Psoas muscle (tissue), 8 donors: ENCODE measurements around the gene NDUFS8. TPM values are rescaled to one million over a fixed set of nuclear protein-coding genes. Genes with fewer than 3 reads are reported as not detected.
A peak's percentile ranks its signal among the peaks of the same experiment; 100 is the strongest.

Experiments
- ATAC-seq, 4 donors: fragments of 200-7000 bp; cut with Tn5 transposase; one replicate each; pipeline ENCODE4 v1.9.1; 2020; ENCODE audit warnings: moderate library complexity in 3 of 4, mild to moderate bottlenecking in 2 of 4
- DNase-seq, 2 donors: peaks; one replicate each; pipeline ENCODE4 v3.0.0-alpha.2; 2020
- H3K27ac ChIP-seq: fragments of 200-600 bp; one replicate; pipeline ENCODE4 v1.8.0; 2022
- H3K27me3 ChIP-seq, 3 donors: fragments of 200-600 bp in 1 of 3; one replicate each; pipeline versions ENCODE4 v1.6.1 to v1.8.0; 2013 to 2022; ENCODE audit warnings: low read length in 2 of 3, mild to moderate bottlenecking in 2 of 3, moderate library complexity in 1 of 3; ENCODE audit not compliant: insufficient read depth in 3 of 3
- H3K36me3 ChIP-seq, 2 donors: fragments of 200-600 bp in 1 of 2; one replicate each; pipeline versions ENCODE4 v1.6.1 to v1.8.0; 2013 to 2022; ENCODE audit warnings: low read depth in 1 of 2, mild to moderate bottlenecking in 1 of 2, moderate library complexity in 1 of 2; ENCODE audit not compliant: insufficient read depth in 1 of 2
- H3K4me1 ChIP-seq: fragments of 200-600 bp; one replicate; pipeline ENCODE4 v1.8.0; 2022
- H3K4me3 ChIP-seq: fragments of 200-600 bp; one replicate; pipeline ENCODE4 v1.8.0; 2022; ENCODE audit warnings: mild to moderate bottlenecking
- H3K9me3 ChIP-seq: fragments of 200-600 bp; one replicate; pipeline ENCODE4 v1.8.0; 2022
- CTCF ChIP-seq: fragments of 200-600 bp; IDR thresholded peaks from one replicate; pipeline ENCODE4 v1.8.0; 2022; ENCODE audit warnings: antibody characterized with exemption
- WGBS, 3 donors: extraction: QIAGEN DNeasy Blood & Tissue Kit; methylation state at CpG; one replicate each; pipeline versions ENCODE4 v1.1.6 to v1.1.7; 2013; 5-methylcytosine and 5-hydroxymethylcytosine counted together
- intact Hi-C, 2 donors: fragments of 100-400 bp; cut with DNase I; formaldehyde crosslinking; loops; one replicate each; pipeline versions ENCODE4 v1.11.0 to v1.14.2; 2022
- polyA plus RNA-seq, 3 donors: library from polyadenylated mRNA; stranded (reverse); fragments of 200-250 nt; gene quantifications; one replicate each; pipeline ENCODE4 v1.2.3, GENCODE V29; 2013
- total RNA-seq, 4 donors: library from RNA; stranded (reverse); fragmentation: NEBNext Ultra II Directional in 2 of 4; extraction: Animal tissue kit (Norgen Biotek cat#: 25700) in 2 of 4; gene quantifications; one replicate each; pipeline versions ENCODE4 v1.2.1 to v1.2.4, GENCODE V29; 2021 to 2023
- donor health status: healthy with polysubstance abuse.
- donor health status: DM: no; HTN: no; CAD: no; lungs with moderate emphysema.
- donor health status: Bipolar disorder and iron deficiency.
- donor health status: healthy.
- donor health status: DM: yes; HTN: yes; CAD: no.
- donor health status: DM: no; HTN: no; CAD: no.
- donor health status: DM: no; HTN: no; CAD: no.
- donor health status: DM: yes; HTN: yes; CAD: no.

Gene NDUFS8
- total and polyA plus RNA-seq, 7 donors: 193 to 390 (median 257) TPM

GRCh38 chr11:68025047-68025446, 5.4 kb upstream of the NDUFS8 start:
- H3K4me3 ChIP-seq: no peak overlapping the region
- no peaks in the 10 kb centered on the region for H3K9me3 ChIP-seq
- no peak for ATAC-seq
- H3K27me3 ChIP-seq: no peaks in the 10 kb centered on the region
- peaks cover 0 to 9% of the 10 kb centered on the region in 2 donors for H3K36me3 ChIP-seq
- 79 to 82% (median 79%) methylated on average over 5 of the region's 5 CpGs for WGBS, 3 donors
- peaks cover 10% of the 10 kb centered on the region for H3K4me1 ChIP-seq
- intact Hi-C loops: no loop called here
- no peak for TF ChIP-seq CTCF
- DNase-seq: no peak
- H3K27ac ChIP-seq: no peak overlapping the region

- peaks cover 14% of the 10 kb centered on the region for H3K4me1 ChIP-seq
- H3K27me3 ChIP-seq: no peaks in the 10 kb centered on the region
- DNase-seq: no peak
- no peak overlapping the region for H3K27ac ChIP-seq
- peaks cover 0 to 9% of the 10 kb centered on the region in 2 donors for H3K36me3 ChIP-seq
- no peak for TF ChIP-seq CTCF
- no peak for ATAC-seq
- intact Hi-C loops: no loop called here
- H3K9me3 ChIP-seq: no peaks in the 10 kb centered on the region
- WGBS, 3 donors: 85 to 92% (median 90%) methylated on average over 16 to 18 of the region's 18 CpGs
- no peak overlapping the region for H3K4me3 ChIP-seq
Observed at GRCh38 chr11:68026391-68027105, 3.9 kb upstream of the NDUFS8 start.

- DNase-seq: no peak
- Histone ChIP-seq H3K27me3 (no peaks in the 10 kb centered on the region), H3K4me3 (no peak overlapping the region), H3K9me3 (no peaks in the 10 kb centered on the region), H3K27ac (no peak overlapping the region), H3K4me1 (peaks cover 21% of the 10 kb centered on the region), H3K36me3 (peaks cover 0 to 15% of the 10 kb centered on the region in 2 donors)
- TF ChIP-seq CTCF: no peak
- intact Hi-C loops: no loop called here
- ATAC-seq: no peak
- 84 to 90% (median 89%) methylated on average over 15 to 21 of the region's 21 CpGs for WGBS, 3 donors
Observed at GRCh38 chr11:68027667-68028066, 2.8 kb upstream of the NDUFS8 start.

GRCh38 chr11:68028802-68029545, 1.5 kb upstream of the NDUFS8 start:
- ATAC-seq (no peak), DNase-seq (no peak)
- Histone ChIP-seq H3K27me3 (no peaks in the 10 kb centered on the region), H3K27ac (no peak overlapping the region), H3K4me3 (peak overlapping the region; percentile 86), H3K9me3 (no peaks in the 10 kb centered on the region), H3K36me3 (peaks cover 0 to 25% of the 10 kb centered on the region in 2 donors), H3K4me1 (peaks cover 23% of the 10 kb centered on the region)
- no peak for TF ChIP-seq CTCF
- WGBS, 3 donors: 82 to 90% (median 84%) methylated on average over 12 of the region's 12 CpGs
- intact Hi-C loops: no loop called here
